HCT116 (cell line): ENCODE measurements around the gene USP16. TPM values are rescaled to one million over a fixed set of nuclear protein-coding genes. Genes with fewer than 3 reads are reported as not detected.

ENCODE experiments used
- ATAC-seq: fragments of 200-7000 bp; cut with Tn5 transposase; 2 replicates; pipeline ENCODE4 v1.9.1; 2020; ENCODE audit warnings: mild to moderate bottlenecking, moderate library complexity
- BruUV-seq: library from RNA; stranded (reverse); fragments of 400-500 nt; replicated peaks from 2 replicates; lab custom pipeline; 2021; lab: Mats Ljungman, UMichigan
- CTCF ChIA-PET: fragments of 300-600 bp; sonication (Branson Sonifier 250); formaldehyde crosslinking; loops from one replicate; lab custom pipeline; 2021; ENCODE audit warnings: antibody characterized with exemption; lab: Charles Lee
- POLR2A ChIA-PET: fragments of 300-600, 350-600 bp; sonication (Branson Sonifier 250); formaldehyde crosslinking; loops from one replicate; lab custom pipeline; 2021; ENCODE audit warnings: antibody characterized with exemption; lab: Charles Lee
- RAD21 ChIA-PET, 2 experiments: fragments of 300-600 bp; sonication (Branson Sonifier 250); formaldehyde crosslinking; loops; one replicate each; lab custom pipeline; 2023; ENCODE audit warnings: low total read pairs in 2 of 2; ENCODE audit not compliant: uncharacterized antibody in 2 of 2, unreplicated experiment in 2 of 2, low non-redundant PET in 1 of 2; lab: Charles Lee
- DNase-seq: peaks from one replicate; pipeline ENCODE4 v3.0.0-alpha.2; 2010; ENCODE audit warnings: low read depth, low spot score
- H2AFZ ChIP-seq: fragments of 200-600 bp; shearing (Covaris generic), sonication (generic); 2 replicates; pipeline ENCODE4 v1.6.1; 2017; ENCODE audit warnings: low read depth, mixed run types, mixed read lengths, antibody characterized with exemption, low read length; ENCODE audit not compliant: poor library complexity, severe bottlenecking
- H3K27ac ChIP-seq: 2 replicates; pipeline ENCODE4 v1.5.1; 2012; ENCODE audit warnings: low read depth, low read length
- H3K27me3 ChIP-seq: fragments of 200-600 bp; sonication (generic); 2 replicates; pipeline ENCODE4 v1.6.1; 2016; ENCODE audit warnings: mixed run types, low read length, mixed read lengths; ENCODE audit not compliant: insufficient read depth
- H3K36me3 ChIP-seq, 2 experiments: fragments of 200-500 bp in 1 of 2; fragments of 200-600 bp in 1 of 2; sonication (Bioruptor generic) in 1 of 2; sonication (generic) in 1 of 2; 2 replicates each; pipeline versions ENCODE4 v1.5.1 to v1.6.1; 2014 to 2016; ENCODE audit warnings: low read length in 2 of 2, inconsistent platforms in 1 of 2, mixed read lengths in 1 of 2, mixed run types in 1 of 2; ENCODE audit not compliant: insufficient read depth in 2 of 2, control insufficient read depth in 1 of 2
- H3K4me1 ChIP-seq, 2 experiments: fragments of 200-600 bp in 1 of 2; sonication (generic) in 1 of 2; 2 replicates each; pipeline versions ENCODE4 v1.5.1 to v1.6.1; 2012 to 2017; ENCODE audit warnings: low read length in 2 of 2, inconsistent platforms in 1 of 2, mild to moderate bottlenecking in 1 of 2, mixed read lengths in 1 of 2, mixed run types in 1 of 2, moderate library complexity in 1 of 2; ENCODE audit not compliant: insufficient read depth in 2 of 2, control insufficient read depth in 1 of 2
- H3K4me2 ChIP-seq: fragments of 200-600 bp; sonication (generic); 2 replicates; pipeline ENCODE4 v1.6.1; 2017; ENCODE audit warnings: mixed run types, low read length, mixed read lengths
- H3K4me3 ChIP-seq, 2 experiments: fragments of 200-600 bp in 1 of 2; sonication (generic) in 1 of 2; replicated peaks in 1 of 2; 2 replicates each; pipeline ENCODE4 v1.5.1; 2011 to 2016; ENCODE audit warnings: low read length in 2 of 2, control low read depth in 1 of 2, low read depth in 1 of 2, mild to moderate bottlenecking in 1 of 2, mixed read lengths in 1 of 2, mixed run types in 1 of 2
- H3K79me2 ChIP-seq: fragments of 200-600 bp; sonication (generic); 2 replicates; pipeline ENCODE4 v1.6.1; 2017; ENCODE audit warnings: mild to moderate bottlenecking, mixed run types, low read length, moderate library complexity, mixed read lengths; ENCODE audit not compliant: insufficient read depth
- H3K9ac ChIP-seq: fragments of 200-600 bp; sonication (generic); 2 replicates; pipeline ENCODE4 v1.6.1; 2016; ENCODE audit warnings: low read length, mixed read lengths
- H3K9me2 ChIP-seq: fragments of 200-600 bp; sonication (generic), shearing (Covaris generic); 2 replicates; pipeline ENCODE4 v1.6.1; 2017; ENCODE audit warnings: mixed run types, mild to moderate bottlenecking, moderate library complexity; ENCODE audit not compliant: insufficient read depth
- H3K9me3 ChIP-seq, 2 experiments: fragments of 200-500 bp in 1 of 2; fragments of 200-600 bp in 1 of 2; sonication (Bioruptor generic) in 1 of 2; sonication (generic) in 1 of 2; 2 replicates each; pipeline ENCODE4 v1.6.1; 2014 to 2017; ENCODE audit warnings: low read length in 2 of 2, mixed read lengths in 2 of 2, inconsistent platforms in 1 of 2, low read depth in 1 of 2, mild to moderate bottlenecking in 1 of 2, mixed run types in 1 of 2, moderate library complexity in 1 of 2; ENCODE audit not compliant: control insufficient read depth in 1 of 2, insufficient read depth in 1 of 2
- H4K20me1 ChIP-seq: fragments of 200-600 bp; sonication (generic), shearing (Covaris generic); 2 replicates; pipeline ENCODE4 v1.6.1; 2017; ENCODE audit warnings: mixed run types, mild to moderate bottlenecking, moderate library complexity; ENCODE audit not compliant: insufficient read depth
- CBX3 ChIP-seq: IDR thresholded peaks from 2 replicates; pipeline ENCODE4 v1.6.1; 2012; ENCODE audit warnings: low read depth
- CEBPB ChIP-seq: IDR thresholded peaks from 2 replicates; pipeline ENCODE4 v1.6.1; 2012; ENCODE audit warnings: low read depth
- EGR1 ChIP-seq: IDR thresholded peaks from 2 replicates; pipeline ENCODE4 v1.6.1; 2012; ENCODE audit warnings: low read depth
- EZH2phosphoT487 ChIP-seq: fragments of 200-600 bp; IDR thresholded peaks from 2 replicates; pipeline ENCODE4 v1.6.1; 2018; ENCODE audit warnings: antibody characterized with exemption, borderline replicate concordance
- JUND ChIP-seq: IDR thresholded peaks from 2 replicates; pipeline ENCODE4 v1.6.1; 2012
- POLR2AphosphoS5 ChIP-seq: IDR thresholded peaks from 2 replicates; pipeline ENCODE4 v1.6.1; 2011; ENCODE audit warnings: mild to moderate bottlenecking, low read depth, low read length, moderate library complexity
- RAD21 ChIP-seq: IDR thresholded peaks from 2 replicates; pipeline ENCODE4 v1.6.1; 2012; ENCODE audit warnings: low read depth, mild to moderate bottlenecking
- SIN3A ChIP-seq: IDR thresholded peaks from 2 replicates; pipeline ENCODE4 v1.6.1; 2012; ENCODE audit warnings: low read depth
- SRF ChIP-seq: IDR thresholded peaks from 2 replicates; pipeline ENCODE4 v1.6.1; 2012; ENCODE audit warnings: low read depth
- TCF7L2 ChIP-seq: IDR thresholded peaks from 2 replicates; pipeline ENCODE4 v1.7.0; 2011; ENCODE audit warnings: borderline replicate concordance, inconsistent platforms; ENCODE audit not compliant: insufficient read depth, insufficient read length; ENCODE audit errors: extremely low read depth
- ZFX ChIP-seq: fragments of 450-650 bp; IDR thresholded peaks from 2 replicates; pipeline ENCODE4 v1.6.1; 2017
- ZNF274 ChIP-seq: fragments of 200-500 bp; sonication (Bioruptor generic); IDR thresholded peaks from 2 replicates; pipeline ENCODE4 v1.6.1; 2014; ENCODE audit warnings: mild to moderate bottlenecking, low read depth, low read length, inconsistent platforms
- intact Hi-C: fragments of 100-400 bp; cut with micrococcal nuclease; formaldehyde crosslinking; loops from 2 replicates; pipeline ENCODE4 v1.10.0; 2022
- total RNA-seq: library from RNA; stranded (reverse); gene quantifications from one replicate; pipeline ENCODE4 v1.2.1, GENCODE V29; 2021; ENCODE audit not compliant: unreplicated experiment
- TF ChIP-seq, protein P1 (sequence below): IDR thresholded peaks from 2 replicates; pipeline ENCODE4 v1.6.1; 2012
- TF ChIP-seq, protein P2 (sequence below): IDR thresholded peaks from 2 replicates; pipeline ENCODE4 v1.6.1; 2011; ENCODE audit warnings: mild to moderate bottlenecking, low read length, moderate library complexity; ENCODE audit not compliant: insufficient replicate concordance; ENCODE audit errors: extremely low read depth
- TF ChIP-seq, protein P3 (sequence below): IDR thresholded peaks from 2 replicates; pipeline ENCODE4 v1.6.1; 2012

The USP16 gene
- total RNA-seq, 1 experiment from 2014 or later, result 35.9 TPM

DNA sequence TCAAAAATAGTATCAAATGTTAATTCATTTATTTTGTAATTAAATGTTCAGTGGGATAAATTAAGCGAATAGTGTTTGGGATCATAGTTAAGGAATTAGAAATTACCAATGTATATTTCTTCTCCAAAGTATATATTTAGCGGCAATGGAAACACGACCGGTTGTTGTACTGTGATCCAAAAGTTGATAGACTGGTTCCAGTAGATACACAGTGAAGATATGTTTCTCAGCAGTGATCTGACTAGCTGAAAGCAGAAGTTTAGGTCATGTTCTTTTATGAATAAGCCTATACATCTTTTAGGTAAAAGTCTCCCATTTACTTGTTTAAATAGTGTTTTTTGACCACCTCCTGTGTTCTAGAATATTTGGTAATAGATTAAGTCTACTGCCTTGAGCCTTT is 8.8 kb downstream of the USP16 start:
- Histone ChIP-seq H3K4me1 (no peaks in the 10 kb centered on the region), H3K9me3 (no peaks in the 10 kb centered on the region), H3K4me2 (no peak overlapping the region), H3K9me2 (no peaks in the 10 kb centered on the region), H3K79me2 (peaks cover 38% of the 10 kb centered on the region), H3K9ac (no peak overlapping the region), H3K27ac (no peak overlapping the region), H4K20me1 (no peaks in the 10 kb centered on the region), H3K27me3 (no peaks in the 10 kb centered on the region), H3K4me3 (no peak overlapping the region), H3K36me3 (peaks cover 38 to 43% of the 10 kb centered on the region in 2 experiments), H2AFZ (no peak overlapping the region)
- ATAC-seq, result no peak
- POLR2A ChIA-PET, result interaction anchor here (1.1 kb wide), 1 partner anchor 9 kb away, joined by 10 read pairs; the partner anchor contains the start of gene USP16
- BruUV-seq, result no TSS peak
- RAD21 ChIA-PET, result no interaction called here
- CTCF ChIA-PET, result no interaction called here
- no peak for DNase-seq
- intact Hi-C loops, result no loop called here
- no peak for TF ChIP-seq SIN3A
- TF ChIP-seq ZFX, result no peak
- no peak for TF ChIP-seq JUND
- no peak for TF ChIP-seq TCF7L2
- TF ChIP-seq RAD21, result no peak
- TF ChIP-seq, protein P1, sequence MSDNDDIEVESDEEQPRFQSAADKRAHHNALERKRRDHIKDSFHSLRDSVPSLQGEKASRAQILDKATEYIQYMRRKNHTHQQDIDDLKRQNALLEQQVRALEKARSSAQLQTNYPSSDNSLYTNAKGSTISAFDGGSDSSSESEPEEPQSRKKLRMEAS, result no peak

DNA sequence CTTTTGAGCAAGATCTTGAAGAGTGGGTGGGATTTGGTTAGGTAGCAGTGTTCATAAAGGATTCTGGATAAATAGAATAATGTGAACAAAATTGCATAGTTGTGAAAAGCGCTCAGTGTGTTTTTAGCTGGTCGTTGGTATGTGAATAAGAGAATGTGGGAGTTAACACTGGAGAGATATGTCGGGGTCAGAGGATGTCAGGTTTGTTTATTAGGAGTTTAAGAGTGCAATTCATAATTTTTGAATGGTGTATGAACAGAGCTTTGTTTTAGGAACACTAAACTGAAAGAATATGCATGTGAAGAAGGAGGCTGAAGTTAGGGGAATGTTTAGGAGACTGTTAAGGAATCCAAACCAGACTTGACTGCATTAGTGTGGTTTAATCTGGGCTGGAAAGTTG is 9.4 kb downstream of the USP16 start:
- Histone ChIP-seq H3K79me2 (peaks cover 32% of the 10 kb centered on the region; the same call in 1 of the 2 replicates), H2AFZ (no peak overlapping the region), H3K4me2 (no peak overlapping the region), H3K9me2 (no peaks in the 10 kb centered on the region), H4K20me1 (no peaks in the 10 kb centered on the region), H3K36me3 (peaks cover 38 to 48% of the 10 kb centered on the region in 2 experiments), H3K9me3 (no peaks in the 10 kb centered on the region), H3K9ac (no peak overlapping the region), H3K27ac (no peak overlapping the region), H3K27me3 (no peaks in the 10 kb centered on the region), H3K4me1 (no peaks in the 10 kb centered on the region), H3K4me3 (no peak overlapping the region)
- intact Hi-C loops, result no loop called here
- RAD21 ChIA-PET, result no interaction called here
- TF ChIP-seq, protein P2, sequence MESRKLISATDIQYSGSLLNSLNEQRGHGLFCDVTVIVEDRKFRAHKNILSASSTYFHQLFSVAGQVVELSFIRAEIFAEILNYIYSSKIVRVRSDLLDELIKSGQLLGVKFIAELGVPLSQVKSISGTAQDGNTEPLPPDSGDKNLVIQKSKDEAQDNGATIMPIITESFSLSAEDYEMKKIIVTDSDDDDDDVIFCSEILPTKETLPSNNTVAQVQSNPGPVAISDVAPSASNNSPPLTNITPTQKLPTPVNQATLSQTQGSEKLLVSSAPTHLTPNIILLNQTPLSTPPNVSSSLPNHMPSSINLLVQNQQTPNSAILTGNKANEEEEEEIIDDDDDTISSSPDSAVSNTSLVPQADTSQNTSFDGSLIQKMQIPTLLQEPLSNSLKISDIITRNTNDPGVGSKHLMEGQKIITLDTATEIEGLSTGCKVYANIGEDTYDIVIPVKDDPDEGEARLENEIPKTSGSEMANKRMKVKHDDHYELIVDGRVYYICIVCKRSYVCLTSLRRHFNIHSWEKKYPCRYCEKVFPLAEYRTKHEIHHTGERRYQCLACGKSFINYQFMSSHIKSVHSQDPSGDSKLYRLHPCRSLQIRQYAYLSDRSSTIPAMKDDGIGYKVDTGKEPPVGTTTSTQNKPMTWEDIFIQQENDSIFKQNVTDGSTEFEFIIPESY, result no peak
- TF ChIP-seq CBX3, result no peak
- TF ChIP-seq ZFX, result no peak
- TF ChIP-seq EZH2phosphoT487, result no peak
- TF ChIP-seq, protein P1, result no peak
- no peak for TF ChIP-seq RAD21
- TF ChIP-seq, protein P3, sequence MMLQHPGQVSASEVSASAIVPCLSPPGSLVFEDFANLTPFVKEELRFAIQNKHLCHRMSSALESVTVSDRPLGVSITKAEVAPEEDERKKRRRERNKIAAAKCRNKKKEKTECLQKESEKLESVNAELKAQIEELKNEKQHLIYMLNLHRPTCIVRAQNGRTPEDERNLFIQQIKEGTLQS, result no peak
- TF ChIP-seq SRF, result no peak
- no peak for TF ChIP-seq EGR1
- TF ChIP-seq SIN3A, result no peak
- no peak for TF ChIP-seq POLR2AphosphoS5
- TF ChIP-seq ZNF274, result no peak
- no peak for TF ChIP-seq CEBPB
- POLR2A ChIA-PET, result interaction anchor here (1.1 kb wide), 1 partner anchor 9 kb away, joined by 10 read pairs; the partner anchor contains the start of gene USP16
- no TSS peak for BruUV-seq
- CTCF ChIA-PET, result no interaction called here
- DNase-seq (no peak), ATAC-seq (no peak)
